Right renal pelvis (tissue), 4 donors: ENCODE data around the gene FBXW9. TPM values are rescaled to one million over a fixed set of nuclear protein-coding genes. Genes with fewer than 3 reads are reported as not detected.
"Not testable (repeated sequence)": the region's sequence is repeated elsewhere in the genome, so short reads cannot be mapped to it uniquely, and the experiment has no call there.

ENCODE experiments used
- DNase-seq, 4 donors: peaks; one replicate each; pipeline ENCODE4 v3.0.0-alpha.2; 2013; ENCODE audit warnings: low read depth in 4 of 4, low spot score in 3 of 4, missing footprints in 1 of 4
- polyA plus RNA-seq, 4 donors: library from polyadenylated mRNA; unstranded; fragments of 120-200 nt; gene quantifications; one replicate each; pipeline ENCODE4 v1.2.1, GENCODE V29; 2013; ENCODE audit not compliant: insufficient read length in 4 of 4

FBXW9 gene
- polyA plus RNA-seq, 4 donors: 12.1 to 18.5 (median 13.1) TPM

- DNase-seq: no peak
These were observed 31.8 kb downstream of the FBXW9 start for GRCh38 chr19:12664406-12665280.

GRCh38 chr19:12660980-12661379 is 35.5 kb downstream of the FBXW9 start:
- no peak for DNase-seq

- DNase-seq: no peak
These were observed 38.5 kb downstream of the FBXW9 start for GRCh38 chr19:12657966-12658365.

- no peak for DNase-seq
These were observed 39.4 kb downstream of the FBXW9 start for GRCh38 chr19:12656899-12657571.

- DNase-seq: no peak
These were observed 40.9 kb downstream of the FBXW9 start for GRCh38 chr19:12655546-12655945.

GRCh38 chr19:12652219-12652618 is 44.2 kb downstream of the FBXW9 start:
- no peak for DNase-seq

- DNase-seq: no peak
These were observed 46.5 kb downstream of the FBXW9 start for GRCh38 chr19:12649941-12650340.

- DNase-seq: no peak
These were observed 48.3 kb downstream of the FBXW9 start for GRCh38 chr19:12648088-12648487.

GRCh38 chr19:12647490-12648071 is 48.9 kb downstream of the FBXW9 start:
- DNase-seq: no peak

GRCh38 chr19:12647047-12647446 is 49.4 kb downstream of the FBXW9 start:
- no peak for DNase-seq

- no peak for DNase-seq
These were observed 49.9 kb downstream of the FBXW9 start for GRCh38 chr19:12646551-12646950.

GRCh38 chr19:12643716-12644115 is 52.7 kb downstream of the FBXW9 start:
- not testable (repeated sequence) for DNase-seq

GRCh38 chr19:12642506-12642905 is 53.9 kb downstream of the FBXW9 start:
- no peak for DNase-seq

- DNase-seq: no peak
These were observed 55.0 kb downstream of the FBXW9 start for GRCh38 chr19:12641456-12641855.

GRCh38 chr19:12639901-12640613 is 56.4 kb downstream of the FBXW9 start:
- DNase-seq: peak; percentile 50 to 65 (median 55)

Other genes starting within 250 kb of the FBXW9 start
- 1 to 10 TPM; 7.2 to 9.7 (median 9.0) TPM for gene ZNF709, start 211.8 kb downstream of the FBXW9 start, polyA plus RNA-seq
- 10 to 100 TPM; 13.5 to 15.9 (median 14.9) TPM for gene ZNF564, start 145.1 kb downstream of the FBXW9 start, polyA plus RNA-seq
- gene ZNF490, start 85.8 kb downstream of the FBXW9 start, polyA plus RNA-seq: 1 to 10 TPM; 3.9 to 5.1 (median 4.9) TPM
- gene ZNF791, start 85.7 kb downstream of the FBXW9 start, polyA plus RNA-seq: 10 to 100 TPM; 18.3 to 26.1 (median 24.1) TPM
- gene MAN2B1, start 29.9 kb downstream of the FBXW9 start, polyA plus RNA-seq: 10 to 100 TPM; 24.9 to 35.3 (median 29.7) TPM
- 10 to 100 TPM; 14.1 to 21.4 (median 15.0) TPM for gene WDR83, start 29.8 kb downstream of the FBXW9 start, polyA plus RNA-seq
- gene DHPS, start 14.8 kb downstream of the FBXW9 start, polyA plus RNA-seq: 10 to 100 TPM; 70.5 to 84.3 (median 75.8) TPM
- under 1 TPM in 2 of 4 donors, not detected in 2; 0.39 to 0.56 TPM for gene GNG14, start 8.6 kb downstream of the FBXW9 start, polyA plus RNA-seq
- gene TNPO2, start 27.3 kb upstream of the FBXW9 start, polyA plus RNA-seq: 10 to 100 TPM; 65.4 to 76.8 (median 68.6) TPM
- gene TRIR, start 38.1 kb upstream of the FBXW9 start, polyA plus RNA-seq: 100 to 1,000 TPM; 155 to 204 (median 164) TPM
- 10 to 100 TPM; 80.1 to 95.8 (median 88.6) TPM for gene GET3, start 40.9 kb upstream of the FBXW9 start, polyA plus RNA-seq
- gene BEST2, start 55.2 kb upstream of the FBXW9 start, polyA plus RNA-seq: under 1 TPM in 1 of 4 donors, not detected in 3; 0.12 TPM
- gene HOOK2, start 78.9 kb upstream of the FBXW9 start, polyA plus RNA-seq: 10 to 100 TPM; 39.0 to 61.9 (median 42.5) TPM
- gene JUNB, start 94.9 kb upstream of the FBXW9 start, polyA plus RNA-seq: 10 to 100 TPM; 20.1 to 50.8 (median 38.2) TPM
- 100 to 1,000 TPM; 295 to 351 (median 312) TPM for gene PRDX2, start 105.2 kb upstream of the FBXW9 start, polyA plus RNA-seq
- 10 to 100 TPM in 1 of 4 donors, 1 to 10 TPM in 3; 5.6 to 13.3 (median 7.5) TPM for gene THSD8, start 105.4 kb upstream of the FBXW9 start, polyA plus RNA-seq
- gene RNASEH2A, start 110.0 kb upstream of the FBXW9 start, polyA plus RNA-seq: 10 to 100 TPM; 29.2 to 42.0 (median 31.2) TPM
- gene RTBDN, start 137.9 kb upstream of the FBXW9 start, polyA plus RNA-seq: under 1 TPM in 1 of 4 donors, not detected in 3; 0.08 TPM
- 1 to 10 TPM in 2 of 4 donors, under 1 TPM in 2; 0.91 to 1.6 (median 1.1) TPM for gene MAST1, start 141.9 kb upstream of the FBXW9 start, polyA plus RNA-seq
- 10 to 100 TPM; 11.9 to 16.2 (median 12.7) TPM for gene DNASE2, start 184.8 kb upstream of the FBXW9 start, polyA plus RNA-seq
- gene KLF1, start 190.6 kb upstream of the FBXW9 start, polyA plus RNA-seq: under 1 TPM; 0.41 to 0.49 (median 0.44) TPM
- gene GCDH, start 194.5 kb upstream of the FBXW9 start, polyA plus RNA-seq: 10 to 100 TPM; 24.7 to 36.2 (median 30.4) TPM
- 1 to 10 TPM; 2.0 to 3.2 (median 2.9) TPM for gene SYCE2, start 222.7 kb upstream of the FBXW9 start, polyA plus RNA-seq
- 10 to 100 TPM; 48.8 to 62.7 (median 49.4) TPM for gene FARSA, start 237.1 kb upstream of the FBXW9 start, polyA plus RNA-seq
- gene CALR, start 242.0 kb upstream of the FBXW9 start, polyA plus RNA-seq: 100 to 1,000 TPM; 804 to 950 (median 938) TPM
- 10 to 100 TPM; 73.2 to 97.1 (median 81.5) TPM for gene RAD23A, start 249.2 kb upstream of the FBXW9 start, polyA plus RNA-seq